ENCODE data around the gene FCRLA.
"Not testable (repeated sequence)": the region's sequence is repeated elsewhere in the genome, so short reads cannot be mapped to it uniquely, and the experiment has no call there.

The FCRLA gene

DNA sequence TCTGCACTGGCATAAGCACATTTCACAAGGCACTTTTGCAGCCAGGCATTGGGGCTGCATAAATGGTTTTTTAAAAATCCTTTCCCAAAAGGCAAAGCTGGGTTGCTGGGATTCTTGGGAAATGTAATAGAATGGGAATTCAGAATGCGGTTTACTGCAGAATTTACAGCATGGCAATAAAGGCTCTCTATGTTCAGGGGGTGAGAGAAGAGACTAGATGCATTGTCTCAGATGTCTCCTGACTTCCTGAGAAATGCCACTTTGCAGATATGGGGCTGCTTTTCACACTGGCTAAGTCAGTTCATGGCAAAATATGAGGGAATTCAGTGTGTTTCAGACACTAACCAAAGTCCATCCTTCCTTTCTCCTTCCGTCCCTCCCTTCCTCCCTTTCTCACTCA is 30.6 kb upstream of the FCRLA start:
- H3K9me3 Mint-ChIP-seq = no peaks in the 10 kb centered on the region
- TF ChIP-seq, protein P1, sequence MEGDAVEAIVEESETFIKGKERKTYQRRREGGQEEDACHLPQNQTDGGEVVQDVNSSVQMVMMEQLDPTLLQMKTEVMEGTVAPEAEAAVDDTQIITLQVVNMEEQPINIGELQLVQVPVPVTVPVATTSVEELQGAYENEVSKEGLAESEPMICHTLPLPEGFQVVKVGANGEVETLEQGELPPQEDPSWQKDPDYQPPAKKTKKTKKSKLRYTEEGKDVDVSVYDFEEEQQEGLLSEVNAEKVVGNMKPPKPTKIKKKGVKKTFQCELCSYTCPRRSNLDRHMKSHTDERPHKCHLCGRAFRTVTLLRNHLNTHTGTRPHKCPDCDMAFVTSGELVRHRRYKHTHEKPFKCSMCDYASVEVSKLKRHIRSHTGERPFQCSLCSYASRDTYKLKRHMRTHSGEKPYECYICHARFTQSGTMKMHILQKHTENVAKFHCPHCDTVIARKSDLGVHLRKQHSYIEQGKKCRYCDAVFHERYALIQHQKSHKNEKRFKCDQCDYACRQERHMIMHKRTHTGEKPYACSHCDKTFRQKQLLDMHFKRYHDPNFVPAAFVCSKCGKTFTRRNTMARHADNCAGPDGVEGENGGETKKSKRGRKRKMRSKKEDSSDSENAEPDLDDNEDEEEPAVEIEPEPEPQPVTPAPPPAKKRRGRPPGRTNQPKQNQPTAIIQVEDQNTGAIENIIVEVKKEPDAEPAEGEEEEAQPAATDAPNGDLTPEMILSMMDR (IDR thresholded peaks at IDR 0.05; ENCODE audit: unreplicated experiment in 3 of 3) = no peak
- H3K36me3 Mint-ChIP-seq (ENCODE audit: low read depth) = no peaks in the 10 kb centered on the region
- H3K27me3 Mint-ChIP-seq (ENCODE audit: low read depth) = no peaks in the 10 kb centered on the region
- H3K4me3 Mint-ChIP-seq = no peak overlapping the region
- peak overlapping the region in 1 of 3 experiments; percentile 31 for H3K27ac Mint-ChIP-seq
- no peaks in the 10 kb centered on the region for H3K4me1 Mint-ChIP-seq

DNA sequence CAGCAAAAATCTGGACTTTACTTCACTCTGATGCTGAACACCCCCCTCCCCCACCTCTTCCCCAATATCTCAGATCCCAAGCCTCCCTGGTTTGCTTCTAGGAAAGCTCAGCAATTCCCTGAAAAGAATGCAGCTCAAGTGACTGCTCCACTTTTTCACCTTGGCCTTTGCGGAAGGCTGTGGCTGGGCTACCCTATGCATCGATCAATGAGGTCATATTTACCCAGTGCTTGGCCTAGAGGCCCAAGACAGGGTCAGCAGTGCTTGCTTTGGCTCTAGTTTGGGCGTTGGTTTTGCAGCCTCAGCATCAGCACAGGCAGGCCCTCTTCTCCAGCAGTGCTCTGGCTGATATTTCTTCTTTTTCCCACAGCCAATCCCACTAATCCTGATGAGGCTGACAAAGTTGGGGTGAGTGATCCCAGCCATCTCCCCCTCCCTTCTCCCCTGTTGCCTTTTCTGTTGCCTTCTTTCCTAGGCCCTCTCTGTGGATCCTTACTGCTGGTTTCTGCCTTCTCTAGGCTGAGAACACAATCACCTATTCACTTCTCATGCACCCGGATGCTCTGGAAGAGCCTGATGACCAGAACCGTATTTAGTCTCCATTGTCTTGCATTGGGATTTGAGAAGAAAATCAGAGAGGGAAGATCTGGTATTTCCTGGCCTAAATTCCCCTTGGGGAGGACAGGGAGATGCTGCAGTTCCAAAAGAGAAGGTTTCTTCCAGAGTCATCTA is 29.9 kb upstream of the FCRLA start:
- H3K4me3 Mint-ChIP-seq = no peak overlapping the region
- TF ChIP-seq, protein P1 (IDR thresholded peaks at IDR 0.05; ENCODE audit: unreplicated experiment in 3 of 3) = no peak
- peaks cover 4% of the 10 kb centered on the region for H3K27me3 Mint-ChIP-seq (ENCODE audit: low read depth)
- H3K9me3 Mint-ChIP-seq = no peaks in the 10 kb centered on the region
- H3K4me1 Mint-ChIP-seq = no peaks in the 10 kb centered on the region
- H3K27ac Mint-ChIP-seq = peak overlapping the region in 1 of 3 experiments; percentile 31
- H3K36me3 Mint-ChIP-seq (ENCODE audit: low read depth) = no peaks in the 10 kb centered on the region

DNA sequence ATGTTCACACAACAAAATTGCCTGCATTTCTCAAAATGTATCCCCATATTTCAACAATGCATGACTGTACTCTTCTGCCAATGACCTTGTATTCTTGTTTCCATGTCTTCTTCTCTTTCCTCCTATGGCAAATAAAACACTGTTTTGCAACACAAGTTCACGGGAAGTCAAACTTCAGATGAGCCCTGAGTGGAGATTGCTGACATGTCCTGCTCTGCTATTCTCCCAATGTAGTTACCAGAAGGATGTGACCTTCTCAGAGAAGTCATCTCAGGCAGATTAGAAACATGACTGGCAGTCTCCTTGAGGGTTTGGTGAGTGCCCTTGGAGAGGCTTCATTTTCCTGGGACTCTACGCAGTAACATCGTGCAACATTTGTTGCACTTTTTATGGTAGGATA is 28.5 kb upstream of the FCRLA start:
- TF ChIP-seq, protein P1 (IDR thresholded peaks at IDR 0.05; ENCODE audit: unreplicated experiment in 3 of 3) = no peak
- Mint-ChIP-seq H3K36me3 (ENCODE audit: low read depth) (no peaks in the 10 kb centered on the region), H3K4me1 (no peaks in the 10 kb centered on the region), H3K27me3 (ENCODE audit: low read depth) (peaks cover 4% of the 10 kb centered on the region), H3K9me3 (no peaks in the 10 kb centered on the region), H3K27ac (no peak overlapping the region), H3K4me3 (no peak overlapping the region)

DNA sequence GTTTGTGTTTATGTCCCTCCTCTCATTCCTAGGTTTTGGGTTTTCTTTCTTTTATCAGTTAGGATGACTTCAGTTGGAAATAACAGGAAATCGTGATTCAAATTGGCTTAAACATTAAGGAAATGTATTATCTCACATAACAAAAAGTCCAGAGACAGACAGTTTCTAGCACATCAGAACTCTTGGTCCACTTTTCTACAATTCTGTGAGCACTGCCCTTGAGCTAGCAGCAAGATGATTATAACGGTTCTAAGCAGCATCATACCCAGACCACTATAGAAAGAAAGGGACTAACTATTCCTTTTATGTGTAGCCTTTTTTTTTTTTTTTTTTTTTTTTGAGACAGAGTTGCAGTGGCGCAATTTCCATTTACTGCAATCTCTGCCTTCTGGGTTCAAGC is 25.1 kb upstream of the FCRLA start:
- Mint-ChIP-seq H3K27me3 (ENCODE audit: low read depth) (peaks cover 4% of the 10 kb centered on the region), H3K27ac (no peak overlapping the region), H3K36me3 (ENCODE audit: low read depth) (no peaks in the 10 kb centered on the region), H3K4me1 (no peaks in the 10 kb centered on the region), H3K9me3 (no peaks in the 10 kb centered on the region), H3K4me3 (no peak overlapping the region)
- TF ChIP-seq, protein P1 (IDR thresholded peaks at IDR 0.05; ENCODE audit: unreplicated experiment in 3 of 3) = no peak

DNA sequence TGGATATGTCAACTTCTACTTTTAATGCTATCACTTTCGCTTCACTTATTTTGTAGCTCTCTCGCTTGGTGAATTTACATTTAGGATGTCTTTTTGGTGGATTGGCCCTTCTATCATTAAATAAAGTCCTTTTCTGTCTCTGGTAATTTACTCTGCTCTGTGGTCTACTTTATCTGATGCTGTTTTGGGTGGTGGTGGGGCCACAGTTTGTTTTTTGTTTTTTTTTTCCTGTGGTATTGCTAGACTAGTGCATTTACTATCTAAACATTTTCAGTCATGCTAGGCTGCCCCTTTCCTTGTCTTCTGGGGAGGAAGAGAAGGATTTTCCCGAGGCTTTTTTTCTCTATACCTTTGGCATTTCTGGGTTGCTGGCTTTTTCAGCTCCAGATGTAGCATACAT is 18.1 kb upstream of the FCRLA start:
- Mint-ChIP-seq H3K4me1 (no peaks in the 10 kb centered on the region), H3K9me3 (no peaks in the 10 kb centered on the region), H3K4me3 (no peak overlapping the region), H3K27me3 (ENCODE audit: low read depth) (peaks cover 13% of the 10 kb centered on the region), H3K36me3 (ENCODE audit: low read depth) (no peaks in the 10 kb centered on the region), H3K27ac (no peak overlapping the region)
- TF ChIP-seq, protein P1 (IDR thresholded peaks at IDR 0.05; ENCODE audit: unreplicated experiment in 3 of 3) = no peak

DNA sequence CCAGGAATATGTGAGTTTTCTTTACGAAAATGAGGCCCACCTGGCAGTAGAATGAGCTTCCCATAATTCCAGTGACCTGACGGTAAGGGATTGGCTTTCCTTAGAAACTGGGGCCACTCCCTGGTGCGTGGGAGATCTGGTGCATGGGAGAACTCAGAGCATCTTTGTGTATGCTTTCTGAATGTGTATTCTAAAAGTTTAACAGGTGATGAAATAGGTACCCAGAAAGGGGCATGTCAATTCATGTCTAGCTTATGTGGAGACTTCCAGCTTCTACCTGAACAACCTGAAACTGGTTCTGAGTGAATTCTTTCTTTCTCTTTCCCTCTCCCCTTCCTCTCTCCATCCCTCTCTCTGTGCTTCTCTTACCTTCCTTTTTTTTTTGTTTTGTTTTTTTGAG is 15.2 kb upstream of the FCRLA start:
- Mint-ChIP-seq H3K9me3 (peaks cover 12% of the 10 kb centered on the region), H3K4me1 (no peaks in the 10 kb centered on the region), H3K27ac (no peak overlapping the region), H3K4me3 (no peak overlapping the region), H3K27me3 (ENCODE audit: low read depth) (peaks cover 27% of the 10 kb centered on the region), H3K36me3 (ENCODE audit: low read depth) (no peaks in the 10 kb centered on the region)
- TF ChIP-seq, protein P1 (IDR thresholded peaks at IDR 0.05; ENCODE audit: unreplicated experiment in 3 of 3) = no peak

DNA sequence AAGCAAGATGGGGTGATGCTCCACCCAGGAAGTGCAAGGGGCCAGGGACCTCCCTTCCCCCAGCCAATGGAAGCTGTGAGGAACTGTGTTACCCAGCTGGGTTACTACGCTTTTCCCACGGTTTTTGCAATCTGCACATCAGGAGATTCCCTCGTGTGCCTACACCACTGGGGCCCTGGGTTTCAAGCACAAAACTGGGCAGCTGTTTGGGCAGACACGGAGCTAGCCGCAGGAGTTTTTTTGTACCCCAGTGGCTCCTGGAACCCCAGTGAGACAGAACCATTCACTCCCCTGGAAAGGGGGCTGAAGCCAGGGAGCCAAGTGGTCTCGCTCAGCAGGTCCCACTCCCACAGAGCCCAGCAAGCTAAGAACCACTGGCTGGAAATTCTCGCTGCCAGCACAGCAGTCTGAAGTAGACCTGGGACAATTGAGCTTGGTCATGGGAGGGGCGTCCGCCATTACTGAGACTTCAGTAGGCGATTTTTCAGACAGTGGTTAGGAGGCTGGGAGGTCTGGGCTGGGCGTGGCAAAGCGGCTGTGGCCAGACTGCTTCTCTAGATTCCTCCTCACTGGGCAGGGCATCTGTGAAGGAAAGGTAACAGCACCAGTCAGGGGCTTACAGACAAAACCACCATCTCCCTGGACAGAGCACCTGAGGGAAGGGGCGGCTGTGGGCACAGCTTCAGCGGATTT is 13.9 kb upstream of the FCRLA start:
- H3K9me3 Mint-ChIP-seq = peaks cover 17% of the 10 kb centered on the region
- not testable (repeated sequence) for H3K36me3 Mint-ChIP-seq (ENCODE audit: low read depth); H3K27ac Mint-ChIP-seq; H3K4me3 Mint-ChIP-seq; H3K4me1 Mint-ChIP-seq
- H3K27me3 Mint-ChIP-seq (ENCODE audit: low read depth) = peaks cover 31% of the 10 kb centered on the region

DNA sequence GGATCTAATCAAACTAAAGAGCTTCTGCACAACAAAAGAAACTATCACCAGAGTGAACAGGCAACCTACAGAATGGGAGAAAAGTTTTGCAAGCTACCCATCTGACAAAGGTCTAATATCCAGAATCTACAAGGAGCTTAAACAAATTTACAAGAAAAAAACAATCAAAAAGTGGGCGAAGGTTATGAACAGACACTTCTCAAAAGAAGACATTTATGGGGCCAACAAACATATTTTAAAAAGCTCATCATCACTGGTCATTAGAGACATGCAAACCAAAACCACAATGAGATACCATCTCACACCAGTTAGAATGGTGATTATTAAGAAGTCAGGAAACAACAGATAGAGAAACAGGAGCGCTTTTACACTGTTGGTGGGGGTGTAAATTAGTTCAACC is 8.7 kb upstream of the FCRLA start:
- not testable (repeated sequence) for H3K4me1 Mint-ChIP-seq; H3K27ac Mint-ChIP-seq; H3K4me3 Mint-ChIP-seq; H3K36me3 Mint-ChIP-seq (ENCODE audit: low read depth)
- Mint-ChIP-seq H3K9me3 (peaks cover 17% of the 10 kb centered on the region), H3K27me3 (ENCODE audit: low read depth) (peaks cover 30% of the 10 kb centered on the region)

Measured in nephron (organoid).